DND-41 (cell line): ENCODE results near the gene POLD1.
A peak's percentile ranks its signal among the peaks of the same experiment; 100 is the strongest.

Experiments
- ATAC-seq: fragments of 200-7000 bp; cut with Tn5 transposase; 3 replicates; pipeline ENCODE4 v1.9.1; 2021; ENCODE audit warnings: low read depth; ENCODE audit not compliant: insufficient read depth
- DNase-seq: peaks from one replicate; pipeline ENCODE4 v3.0.0-alpha.2; 2020
- H2AFZ ChIP-seq: 2 replicates; pipeline ENCODE4 v1.6.0; 2012; ENCODE audit warnings: low read depth, low read length
- H3K27ac ChIP-seq: 2 replicates; pipeline ENCODE4 v1.5.1; 2012; ENCODE audit warnings: low read length, inconsistent platforms
- H3K27me3 ChIP-seq: fragments of 200-600 bp; sonication (generic); 2 replicates; pipeline ENCODE4 v1.6.0; 2012; ENCODE audit warnings: low read length, mild to moderate bottlenecking, inconsistent platforms; ENCODE audit not compliant: insufficient read depth, poor library complexity
- H3K36me3 ChIP-seq: 2 replicates; pipeline ENCODE4 v1.5.1; 2012; ENCODE audit warnings: low read length, inconsistent platforms; ENCODE audit not compliant: insufficient read depth
- H3K4me1 ChIP-seq: 2 replicates; pipeline ENCODE4 v1.5.1; 2012; ENCODE audit warnings: mild to moderate bottlenecking, low read length; ENCODE audit not compliant: insufficient read depth
- H3K4me2 ChIP-seq: 2 replicates; pipeline ENCODE4 v1.6.0; 2012; ENCODE audit warnings: mild to moderate bottlenecking, moderate library complexity, low read length, inconsistent platforms; ENCODE audit not compliant: insufficient read depth
- H3K4me3 ChIP-seq, 2 experiments: fragments of 200-600 bp in 1 of 2; shearing (Covaris generic) in 1 of 2; 2 replicates each; pipeline ENCODE4 v1.5.1; 2012 to 2016; ENCODE audit warnings: inconsistent platforms in 2 of 2, low read length in 2 of 2, mild to moderate bottlenecking in 2 of 2, low read depth in 1 of 2, moderate library complexity in 1 of 2
- H3K79me2 ChIP-seq: 2 replicates; pipeline ENCODE4 v1.6.0; 2012; ENCODE audit warnings: low read length, inconsistent platforms; ENCODE audit not compliant: insufficient read depth
- H3K9ac ChIP-seq: 2 replicates; pipeline ENCODE4 v1.6.0; 2012; ENCODE audit warnings: low read depth, mild to moderate bottlenecking, inconsistent platforms, low read length, moderate library complexity
- H3K9me3 ChIP-seq: 2 replicates; pipeline ENCODE4 v1.5.1; 2012; ENCODE audit warnings: low read length, moderate library complexity, mild to moderate bottlenecking, inconsistent platforms; ENCODE audit not compliant: insufficient read depth, severe bottlenecking
- H4K20me1 ChIP-seq: 2 replicates; pipeline ENCODE4 v1.6.0; 2012; ENCODE audit warnings: low read length; ENCODE audit not compliant: insufficient read depth
- EZH2 ChIP-seq: IDR thresholded peaks from 3 replicates; pipeline ENCODE4 v1.6.1; 2012; ENCODE audit warnings: borderline replicate concordance, low read depth, mild to moderate bottlenecking, moderate library complexity, low read length, inconsistent platforms; ENCODE audit not compliant: severe bottlenecking
- TF ChIP-seq, protein P1 (sequence below): IDR thresholded peaks from 2 replicates; pipeline ENCODE4 v1.5.1; 2012; ENCODE audit warnings: borderline replicate concordance, low read length, moderate library complexity, mild to moderate bottlenecking; ENCODE audit not compliant: poor library complexity, severe bottlenecking; ENCODE audit errors: extremely low read depth

Gene POLD1

DNA sequence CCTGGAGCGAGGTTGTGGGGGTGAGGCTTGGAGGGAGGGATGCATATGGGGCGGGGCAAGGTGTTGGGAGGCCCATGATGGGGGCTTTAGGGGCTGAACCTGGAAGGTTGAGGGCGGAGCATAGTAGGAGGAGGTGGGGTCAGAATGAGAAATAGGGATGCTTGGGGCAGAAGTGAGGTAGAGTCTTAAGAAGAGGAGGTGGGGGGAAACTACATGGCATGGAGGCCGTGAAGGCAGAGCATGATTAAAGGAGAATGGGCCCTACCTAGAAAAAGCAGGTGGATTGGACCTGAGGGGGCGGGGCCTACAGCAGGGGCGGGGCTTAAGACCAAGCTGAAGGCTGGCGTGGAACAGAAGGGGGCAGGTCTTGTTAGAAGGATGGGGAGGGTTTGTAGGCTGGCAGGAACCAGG lies 7.1 kb upstream of the POLD1 start:
- no peaks in the 10 kb centered on the region for H3K9me3 ChIP-seq
- DNase-seq (no peak), ATAC-seq (peak; percentile 47)
- H2AFZ ChIP-seq, result no peak overlapping the region
- 0 out of 2 replicates have a peak overlapping the region, but pooled peaks have one; percentile 7 for H3K27ac ChIP-seq
- H4K20me1 ChIP-seq, result peaks cover 34% of the 10 kb centered on the region
- no peaks in the 10 kb centered on the region for H3K27me3 ChIP-seq
- H3K4me3 ChIP-seq, result peak overlapping the region; percentile 10 to 57; a peak in 3 of 4 replicates
- peaks cover 49% of the 10 kb centered on the region for H3K36me3 ChIP-seq
- TF ChIP-seq, protein P1, sequence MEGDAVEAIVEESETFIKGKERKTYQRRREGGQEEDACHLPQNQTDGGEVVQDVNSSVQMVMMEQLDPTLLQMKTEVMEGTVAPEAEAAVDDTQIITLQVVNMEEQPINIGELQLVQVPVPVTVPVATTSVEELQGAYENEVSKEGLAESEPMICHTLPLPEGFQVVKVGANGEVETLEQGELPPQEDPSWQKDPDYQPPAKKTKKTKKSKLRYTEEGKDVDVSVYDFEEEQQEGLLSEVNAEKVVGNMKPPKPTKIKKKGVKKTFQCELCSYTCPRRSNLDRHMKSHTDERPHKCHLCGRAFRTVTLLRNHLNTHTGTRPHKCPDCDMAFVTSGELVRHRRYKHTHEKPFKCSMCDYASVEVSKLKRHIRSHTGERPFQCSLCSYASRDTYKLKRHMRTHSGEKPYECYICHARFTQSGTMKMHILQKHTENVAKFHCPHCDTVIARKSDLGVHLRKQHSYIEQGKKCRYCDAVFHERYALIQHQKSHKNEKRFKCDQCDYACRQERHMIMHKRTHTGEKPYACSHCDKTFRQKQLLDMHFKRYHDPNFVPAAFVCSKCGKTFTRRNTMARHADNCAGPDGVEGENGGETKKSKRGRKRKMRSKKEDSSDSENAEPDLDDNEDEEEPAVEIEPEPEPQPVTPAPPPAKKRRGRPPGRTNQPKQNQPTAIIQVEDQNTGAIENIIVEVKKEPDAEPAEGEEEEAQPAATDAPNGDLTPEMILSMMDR, result no peak
- TF ChIP-seq EZH2, result no peak
- H3K4me2 ChIP-seq, result peak overlapping the region; percentile 59
- peaks cover 18% of the 10 kb centered on the region for H3K4me1 ChIP-seq
- H3K9ac ChIP-seq, result no peak overlapping the region
- H3K79me2 ChIP-seq, result peaks cover 12% of the 10 kb centered on the region

- Histone ChIP-seq H3K36me3 (peaks cover 53% of the 10 kb centered on the region), H3K9me3 (no peaks in the 10 kb centered on the region), H3K79me2 (peaks cover 12% of the 10 kb centered on the region), H3K27me3 (no peaks in the 10 kb centered on the region), H3K4me2 (peak overlapping the region; percentile 59), H4K20me1 (peaks cover 34% of the 10 kb centered on the region), H3K4me1 (peaks cover 18% of the 10 kb centered on the region), H2AFZ (no peak overlapping the region), H3K4me3 (peak overlapping the region in 1 of 2 experiments; percentile 57; a peak in 2 of 4 replicates), H3K9ac (no peak overlapping the region), H3K27ac (no peak overlapping the region)
- no peak for TF ChIP-seq EZH2
- TF ChIP-seq, protein P1, result no peak
- DNase-seq (no peak), ATAC-seq (no peak)
Measured at GRCh38 chr19:50377517-50377916, 6.6 kb upstream of the POLD1 start.

GRCh38 chr19:50378169-50378862 lies 5.8 kb upstream of the POLD1 start:
- Histone ChIP-seq H3K4me2 (no peak overlapping the region), H3K9ac (no peak overlapping the region), H2AFZ (no peak overlapping the region), H3K36me3 (peaks cover 55% of the 10 kb centered on the region), H3K9me3 (no peaks in the 10 kb centered on the region), H3K79me2 (peaks cover 12% of the 10 kb centered on the region), H4K20me1 (peaks cover 34% of the 10 kb centered on the region), H3K27me3 (no peaks in the 10 kb centered on the region), H3K4me1 (peaks cover 20% of the 10 kb centered on the region), H3K27ac (no peak overlapping the region), H3K4me3 (no peak overlapping the region)
- TF ChIP-seq, protein P1, result no peak
- no peak for TF ChIP-seq EZH2
- ATAC-seq (no peak), DNase-seq (no peak)
